SK-N-SH (cell line): Measurements from ENCODE around the gene GARS1.

Experiments used
- CHD2 ChIP-seq: fragments of 150-350 bp; IDR thresholded peaks from 2 replicates; pipeline ENCODE4 v1.6.1; 2018; ENCODE audit warnings: low read length; ENCODE audit not compliant: partially characterized antibody
- CTCF ChIP-seq: fragments of 200-600 bp; sonication (generic); IDR thresholded peaks from 2 replicates; pipeline ENCODE4 v1.6.1; 2017; ENCODE audit warnings: antibody characterized with exemption, mild to moderate bottlenecking, moderate library complexity
- REST ChIP-seq: IDR thresholded peaks from 2 replicates; pipeline ENCODE4 v1.6.1; 2012; ENCODE audit warnings: mild to moderate bottlenecking, low read depth, low read length, moderate library complexity
- RFX5 ChIP-seq: IDR thresholded peaks from 2 replicates; pipeline ENCODE4 v1.6.1; 2012; ENCODE audit warnings: mild to moderate bottlenecking, improper control_type of control experiment, low read length

GRCh38 chr7:30667172-30667571, 72.5 kb downstream of the GARS1 start:
- TF ChIP-seq REST (no peak), CTCF (no peak), RFX5 (no peak), CHD2 (no peak)
